ENCODE results near the gene PTGS2. TPM values are rescaled to one million over a fixed set of nuclear protein-coding genes. Genes with fewer than 3 reads are reported as not detected.

Gene PTGS2
- total and polyA plus RNA-seq, 2 of the 8 experiments (the other 6 are each of a cell fraction or from before 2014, with no cell fraction given), result 0.29 to 0.35 TPM

- Histone ChIP-seq H2BK120ac (replicated peaks; ENCODE audit: low read depth, low read length) (no peak overlapping the region), H3K9me3 (ENCODE audit: insufficient read depth in 2 of 2, low read depth in 1 of 2, low read length in 1 of 2) (no peaks in the 10 kb centered on the region), H2BK20ac (ENCODE audit: low read length) (no peak overlapping the region), H4K5ac (ENCODE audit: insufficient read length, low read depth, low read length) (no peak overlapping the region), H2AK5ac (ENCODE audit: low read depth, low read length) (no peak overlapping the region), H3K4ac (replicated peaks; ENCODE audit: insufficient read length, low read depth, low read length) (no peak overlapping the region), H3K4me3 (ENCODE audit: extremely low read depth in 1 of 4, insufficient read depth in 2 of 4, low read depth in 3 of 4, low read length in 4 of 4) (no peak overlapping the region), H3K27me3 (replicated peaks in 1 of 4; ENCODE audit: control insufficient read depth in 3 of 4, extremely low read depth in 1 of 4, insufficient read depth in 3 of 4, low read length in 3 of 4) (0 out of 7 replicates have a peak, but pooled peaks cover 0 to 3% (median 0%) of the 10 kb centered on the region in 4 experiments), H3K9ac (replicated peaks in 1 of 4; ENCODE audit: extremely low read depth in 1 of 4, low read depth in 3 of 4, low read length in 3 of 4) (no peak overlapping the region), H3K79me1 (ENCODE audit: low read depth, low read length) (no peaks in the 10 kb centered on the region), H2BK12ac (ENCODE audit: low read depth, low read length) (no peak overlapping the region), H4K91ac (replicated peaks; ENCODE audit: insufficient read length, low read length) (no peak overlapping the region), H3K4me1 (replicated peaks in 1 of 4; ENCODE audit: control insufficient read depth in 3 of 4, insufficient read depth in 4 of 4, low read length in 3 of 4) (no peaks in the 10 kb centered on the region), H3K14ac (ENCODE audit: insufficient read length) (no peak overlapping the region), H3K56ac (replicated peaks; ENCODE audit: insufficient read length, low read depth, low read length) (no peak overlapping the region), H3K23ac (ENCODE audit: insufficient read length) (no peak overlapping the region), H4K8ac (ENCODE audit: extremely low read depth, insufficient read depth, low read length) (no peak overlapping the region), H4K20me1 (replicated peaks in 1 of 2; ENCODE audit: control insufficient read depth in 1 of 2, insufficient read depth in 2 of 2, low read length in 2 of 2) (no peaks in the 10 kb centered on the region), H3K27ac (ENCODE audit: low read depth, low read length) (no peak overlapping the region), H2AFZ (ENCODE audit: low read length) (no peak overlapping the region), H2BK5ac (ENCODE audit: low read depth, low read length) (no peak overlapping the region), H3K36me3 (ENCODE audit: control insufficient read depth in 2 of 4, insufficient read depth in 4 of 4, low read length in 3 of 4) (no peaks in the 10 kb centered on the region), H3K23me2 (ENCODE audit: low read depth, low read length) (no peaks in the 10 kb centered on the region), H3K4me2 (ENCODE audit: insufficient read depth in 1 of 2, low read depth in 2 of 2, low read length in 2 of 2) (no peak overlapping the region), H3K18ac (ENCODE audit: extremely low read depth, low read length) (no peak overlapping the region), H2BK15ac (ENCODE audit: low read length) (no peak overlapping the region), H3K79me2 (ENCODE audit: control insufficient read depth in 1 of 2, insufficient read depth in 2 of 2, low read length in 2 of 2) (no peaks in the 10 kb centered on the region)
- CTCF ChIA-PET (ENCODE audit: partially characterized antibody), result no interaction called here
- POLR2A ChIA-PET (ENCODE audit: partially characterized antibody), result no interaction called here
- whole genome bisulfite sequencing, 2 experiments (ENCODE audit: extremely low coverage in 1 of 2, insufficient coverage in 1 of 2, insufficient read length in 1 of 2, insufficient replicate concordance in 2 of 2, low coverage in 1 of 2, low lambda C conversion rate in 2 of 2, missing lambda C conversion rate in 1 of 2), result 100% methylated on average over 1 of the region's 2 CpGs; no CpG with 5 or more reads in 1 of the 2 experiments
- no peak for DNase-seq (ENCODE audit: low read depth in 1 of 2, low spot score in 2 of 2)
- FAIRE-seq, result no peak
- no peak for TF ChIP-seq HDAC6 (IDR thresholded peaks at IDR 0.05; ENCODE audit: low read depth, low read length)
- no peak for TF ChIP-seq YY1 (IDR thresholded peaks at IDR 0.05; ENCODE audit: low read depth, low read length)
- TF ChIP-seq TEAD4 (IDR thresholded peaks at IDR 0.05; ENCODE audit: low read depth, low read length), result no peak
- TF ChIP-seq ASH2L (IDR thresholded peaks at IDR 0.05; ENCODE audit: low read length), result no peak
- no peak for TF ChIP-seq MAX (IDR thresholded peaks at IDR 0.05)
- no peak for TF ChIP-seq RFX5 (IDR thresholded peaks at IDR 0.05; ENCODE audit: borderline replicate concordance, low read depth, low read length)
- TF ChIP-seq TCF12 (IDR thresholded peaks at IDR 0.05; ENCODE audit: low read depth, low read length), result no peak
- TF ChIP-seq RNF2 (IDR thresholded peaks at IDR 0.05; ENCODE audit: borderline replicate concordance, low read depth, low read length, missing control alignments, poor library complexity, severe bottlenecking), result no peak
- no peak for TF ChIP-seq PHF8 (conservative IDR thresholded peaks at IDR 0.05; ENCODE audit: low read depth, low read length)
- TF ChIP-seq ATF3 (IDR thresholded peaks at IDR 0.05; ENCODE audit: insufficient read depth, low read depth, low read length), result no peak
- no peak for TF ChIP-seq JUND (IDR thresholded peaks at IDR 0.05; ENCODE audit: low read length)
- TF ChIP-seq SRF (IDR thresholded peaks at IDR 0.05; ENCODE audit: low read depth, low read length), result no peak
- TF ChIP-seq EP300 (IDR thresholded peaks at IDR 0.05; ENCODE audit: borderline replicate concordance in 1 of 2, low read depth in 2 of 2, low read length in 2 of 2), result no peak
- no peak for TF ChIP-seq CTBP2 (IDR thresholded peaks at IDR 0.05; ENCODE audit: borderline replicate concordance, insufficient read depth, insufficient read length, low read length)
These were observed 28.5 kb upstream of the PTGS2 start for GRCh38 chr1:186708694-186709097.
